Activated B cell treated with CpG ODN at 0.5 μM for 24 hours (primary cell): ENCODE data around the gene INF2. TPM values are rescaled to one million over a fixed set of nuclear protein-coding genes. Genes with fewer than 3 reads are reported as not detected.
"Not testable (repeated sequence)": the region's sequence is repeated elsewhere in the genome, so short reads cannot be mapped to it uniquely, and the experiment has no call there.

ENCODE experiments used
- ATAC-seq: fragments of 200-7000 bp; cut with Tn5 transposase; one replicate; pipeline ENCODE4 v1.10.0; 2021; ENCODE audit warnings: low read depth, mild to moderate bottlenecking, moderate library complexity
- CTCF ChIA-PET: fragments of 350-600 bp; sonication (Branson Sonifier 250); formaldehyde crosslinking; loops from one replicate; lab custom pipeline; 2021; ENCODE audit warnings: antibody characterized with exemption; lab: Charles Lee
- POLR2A ChIA-PET: fragments of 350-600 bp; sonication (Branson Sonifier 250); formaldehyde crosslinking; loops from one replicate; lab custom pipeline; 2021; ENCODE audit warnings: antibody characterized with exemption; lab: Charles Lee
- DNase-seq: peaks from one replicate; pipeline ENCODE4 v3.0.0; 2022
- H3K27ac Mint-ChIP-seq: one replicate; pipeline ENCODE4 v1.8.0; 2020; ENCODE audit warnings: mixed read lengths
- H3K27me3 Mint-ChIP-seq: one replicate; pipeline ENCODE4 v1.8.0; 2021; ENCODE audit warnings: mixed read lengths
- H3K36me3 Mint-ChIP-seq: one replicate; pipeline ENCODE4 v1.8.0; 2021; ENCODE audit warnings: low read depth, mixed read lengths
- H3K4me1 Mint-ChIP-seq: one replicate; pipeline ENCODE4 v1.8.0; 2021; ENCODE audit warnings: mixed read lengths
- H3K4me3 Mint-ChIP-seq: one replicate; pipeline ENCODE4 v1.8.0; 2020; ENCODE audit warnings: mild to moderate bottlenecking, mixed read lengths
- H3K9me3 Mint-ChIP-seq: one replicate; pipeline ENCODE4 v1.8.0; 2020; ENCODE audit warnings: mixed read lengths
- CTCF ChIP-seq: fragments of 200-600 bp; IDR thresholded peaks from one replicate; pipeline ENCODE4 v1.8.0; 2022; ENCODE audit warnings: antibody characterized with exemption, mild to moderate bottlenecking
- intact Hi-C: fragments of 100-400 bp; cut with micrococcal nuclease; formaldehyde crosslinking; loops from one replicate; pipeline ENCODE4 v1.15.1; 2024
- total RNA-seq: library from RNA; stranded (reverse); gene quantifications from 2 replicates; pipeline ENCODE4 v1.2.3, GENCODE V29; 2022

Gene INF2
- total RNA-seq, 1 donor from 2014 or later, result 47.2 TPM

- intact Hi-C loops, result no loop called here
- Mint-ChIP-seq H3K36me3 (no peaks in the 10 kb centered on the region), H3K27me3 (peaks cover 5% of the 10 kb centered on the region), H3K9me3 (no peaks in the 10 kb centered on the region), H3K27ac (no peak overlapping the region), H3K4me3 (no peak overlapping the region), H3K4me1 (no peaks in the 10 kb centered on the region)
- no peak for TF ChIP-seq CTCF
- CTCF ChIA-PET, result no interaction called here
- ATAC-seq (no peak), DNase-seq (no peak)
- POLR2A ChIA-PET, result interaction anchor here (1.3 kb wide), 1 partner anchor 69 kb away, joined by 4 read pairs; no protein-coding TSS in a partner anchor
Observed at GRCh38 chr14:104726600-104727451, 37.4 kb downstream of the INF2 start.

- TF ChIP-seq CTCF, result no peak
- no peaks in the 10 kb centered on the region for H3K36me3 Mint-ChIP-seq
- ChIA-PET CTCF (no interaction called here), POLR2A (interaction anchor here (1.2 kb wide), 1 partner anchor 24 kb away, joined by 3 read pairs; the partner anchor contains the start of gene SIVA1)
- H3K4me3 Mint-ChIP-seq, result no peak overlapping the region
- no peaks in the 10 kb centered on the region for H3K4me1 Mint-ChIP-seq
- no peaks in the 10 kb centered on the region for H3K9me3 Mint-ChIP-seq
- DNase-seq (no peak), ATAC-seq (no peak)
- H3K27ac Mint-ChIP-seq, result no peak overlapping the region
- intact Hi-C loops, result no loop called here
- peaks cover 5% of the 10 kb centered on the region for H3K27me3 Mint-ChIP-seq
Observed at GRCh38 chr14:104728631-104729030, 39.2 kb downstream of the INF2 start.

GRCh38 chr14:104729176-104729834 lies 39.9 kb downstream of the INF2 start:
- ATAC-seq, CTCF ChIA-PET, H3K4me1 Mint-ChIP-seq, DNase-seq, H3K27ac Mint-ChIP-seq, H3K4me3 Mint-ChIP-seq, H3K27me3 Mint-ChIP-seq, H3K36me3 Mint-ChIP-seq, intact Hi-C loops, POLR2A ChIA-PET, H3K9me3 Mint-ChIP-seq: not testable (repeated sequence)

- Mint-ChIP-seq H3K27ac (no peak overlapping the region), H3K4me3 (no peak overlapping the region), H3K36me3 (no peaks in the 10 kb centered on the region), H3K9me3 (no peaks in the 10 kb centered on the region), H3K4me1 (no peaks in the 10 kb centered on the region), H3K27me3 (peaks cover 5% of the 10 kb centered on the region)
- CTCF ChIA-PET, result no interaction called here
- POLR2A ChIA-PET, result no interaction called here
- no peak for ATAC-seq
- intact Hi-C loops, result no loop called here
- DNase-seq, result no peak
- no peak for TF ChIP-seq CTCF
Observed at GRCh38 chr14:104729835-104730181, 40.4 kb downstream of the INF2 start.

GRCh38 chr14:104730487-104730886 lies 41.1 kb downstream of the INF2 start:
- H3K36me3 Mint-ChIP-seq, result no peaks in the 10 kb centered on the region
- intact Hi-C loops, result no loop called here
- no peaks in the 10 kb centered on the region for H3K4me1 Mint-ChIP-seq
- H3K27me3 Mint-ChIP-seq, result peaks cover 2% of the 10 kb centered on the region
- CTCF ChIA-PET, result no interaction called here
- DNase-seq, result no peak
- POLR2A ChIA-PET, result no interaction called here
- ATAC-seq, result no peak
- H3K27ac Mint-ChIP-seq, result no peak overlapping the region
- no peaks in the 10 kb centered on the region for H3K9me3 Mint-ChIP-seq
- TF ChIP-seq CTCF, result no peak
- no peak overlapping the region for H3K4me3 Mint-ChIP-seq
